ENCODE data around the gene CTIF.

Gene CTIF

DNA sequence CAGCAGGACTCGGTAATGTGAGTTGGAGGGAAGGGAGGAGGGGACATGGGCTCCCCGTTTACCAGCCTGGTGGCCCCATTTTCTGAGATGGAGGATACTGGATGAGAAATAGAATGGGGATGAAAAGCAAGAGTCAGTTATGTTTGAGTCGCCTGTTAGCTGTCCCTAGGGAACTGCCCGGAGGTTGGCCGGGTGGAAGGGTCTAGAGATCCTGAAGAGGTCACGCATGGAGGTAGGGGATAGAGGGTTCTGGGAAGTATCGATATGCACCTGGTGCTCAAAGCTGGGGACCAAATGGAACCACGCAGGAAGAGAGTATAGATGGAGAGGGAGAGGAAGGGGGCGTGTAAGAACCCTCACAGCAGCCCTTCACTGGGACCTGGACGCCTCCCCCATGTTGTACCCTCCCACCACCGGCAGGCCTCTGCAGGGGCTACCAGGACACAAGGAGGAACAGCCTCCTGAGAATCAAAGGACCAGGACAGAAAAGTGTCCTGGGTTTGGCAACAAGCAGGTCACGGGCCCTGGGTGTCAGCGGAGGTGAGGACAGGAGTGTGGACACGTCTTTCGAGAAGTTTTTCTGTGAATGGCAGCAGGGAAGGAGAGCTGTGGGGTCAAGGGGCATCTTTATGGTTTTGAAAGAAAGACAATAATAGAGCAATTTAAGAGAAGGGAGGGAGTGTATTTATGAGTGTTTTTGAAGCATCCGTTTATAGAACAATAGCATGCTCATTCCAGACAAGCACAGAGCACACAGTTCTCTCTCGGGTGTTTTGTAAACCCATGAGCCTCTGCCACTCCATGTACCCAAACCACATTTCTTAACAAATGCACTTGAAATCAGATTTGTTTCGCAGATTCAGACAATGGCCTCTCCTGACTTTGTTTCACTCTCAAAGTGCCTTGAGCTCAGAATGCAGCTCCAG lies 279.8 kb downstream of the CTIF start:
- no peaks in the 10 kb centered on the region for H3K27me3 ChIP-seq (replicated peaks in 2 of 5; ENCODE audit: control insufficient read depth in 4 of 5, insufficient read depth in 5 of 5, low read length in 4 of 5)
- H3K4me1 ChIP-seq (ENCODE audit: control extremely low read depth in 1 of 4, control insufficient read depth in 4 of 4, insufficient read depth in 4 of 4, low read length in 3 of 4), result peaks cover 0 to 2% (median 0%) of the 10 kb centered on the region in 4 experiments
- peaks cover 0 to 4% (median 0%) of the 10 kb centered on the region in 5 experiments for H3K9me3 ChIP-seq (ENCODE audit: control extremely low read depth in 1 of 5, control insufficient read depth in 4 of 5, insufficient read depth in 2 of 5, low read depth in 1 of 5, low read length in 4 of 5)
- no peak for DNase-seq
- peaks cover 0 to 14% (median 1%) of the 10 kb centered on the region in 4 experiments for H3K36me3 ChIP-seq (ENCODE audit: control insufficient read depth in 4 of 4, insufficient read depth in 4 of 4, low read length in 3 of 4)
- ChIA-PET POLR2A (no interaction called here), CTCF (interaction anchor here (1.0 kb wide), 1 partner anchor 33 kb away, joined by 3 read pairs; no protein-coding TSS in a partner anchor)
- H3K4me3 ChIP-seq (ENCODE audit: control insufficient read depth in 1 of 7, extremely low read depth in 1 of 7, insufficient read depth in 4 of 7, low read depth in 2 of 7, low read length in 6 of 7), result no peak overlapping the region
- no peak overlapping the region for H3K27ac ChIP-seq (ENCODE audit: insufficient read depth in 1 of 2, low read depth in 1 of 2, low read length in 2 of 2, poor library complexity in 1 of 2, severe bottlenecking in 2 of 2)
- 100% methylated on average over 15 of the region's 18 CpGs for WGBS (ENCODE audit: insufficient coverage)

- H3K4me3 ChIP-seq (ENCODE audit: control insufficient read depth in 1 of 7, extremely low read depth in 1 of 7, insufficient read depth in 4 of 7, low read depth in 2 of 7, low read length in 6 of 7), result no peak overlapping the region
- no peak for DNase-seq
- peaks cover 0 to 14% (median 1%) of the 10 kb centered on the region in 4 experiments for H3K36me3 ChIP-seq (ENCODE audit: control insufficient read depth in 4 of 4, insufficient read depth in 4 of 4, low read length in 3 of 4)
- ChIA-PET CTCF (interaction anchor here (1.0 to 1.3 kb wide), 2 partner anchors 13 to 27 kb away, joined by 3 read pairs; no protein-coding TSS in a partner anchor), POLR2A (no interaction called here)
- H3K27me3 ChIP-seq (replicated peaks in 2 of 5; ENCODE audit: control insufficient read depth in 4 of 5, insufficient read depth in 5 of 5, low read length in 4 of 5), result no peaks in the 10 kb centered on the region
- no peak overlapping the region for H3K27ac ChIP-seq (ENCODE audit: insufficient read depth in 1 of 2, low read depth in 1 of 2, low read length in 2 of 2, poor library complexity in 1 of 2, severe bottlenecking in 2 of 2)
- peaks cover 0 to 5% (median 0%) of the 10 kb centered on the region in 5 experiments for H3K9me3 ChIP-seq (ENCODE audit: control extremely low read depth in 1 of 5, control insufficient read depth in 4 of 5, insufficient read depth in 2 of 5, low read depth in 1 of 5, low read length in 4 of 5)
- 93% methylated on average over 15 of the region's 15 CpGs for WGBS (ENCODE audit: insufficient coverage)
- no peaks in the 10 kb centered on the region for H3K4me1 ChIP-seq (ENCODE audit: control extremely low read depth in 1 of 4, control insufficient read depth in 4 of 4, insufficient read depth in 4 of 4, low read length in 3 of 4)
These were observed 280.4 kb downstream of the CTIF start for GRCh38 chr18:48819276-48819675.

GRCh38 chr18:48819781-48820482 lies 281.1 kb downstream of the CTIF start:
- ChIA-PET POLR2A (no interaction called here), CTCF (interaction anchor here (1.0 to 1.4 kb wide), 3 partner anchors 12 to 37 kb away, joined by 3 read pairs; no protein-coding TSS in a partner anchor)
- H3K27ac ChIP-seq (ENCODE audit: insufficient read depth in 1 of 2, low read depth in 1 of 2, low read length in 2 of 2, poor library complexity in 1 of 2, severe bottlenecking in 2 of 2), result no peak overlapping the region
- H3K36me3 ChIP-seq (ENCODE audit: control insufficient read depth in 4 of 4, insufficient read depth in 4 of 4, low read length in 3 of 4), result peaks cover 0 to 14% (median 1%) of the 10 kb centered on the region in 4 experiments
- no peak for DNase-seq
- no peaks in the 10 kb centered on the region for H3K27me3 ChIP-seq (replicated peaks in 2 of 5; ENCODE audit: control insufficient read depth in 4 of 5, insufficient read depth in 5 of 5, low read length in 4 of 5)
- 97% methylated on average over 11 of the region's 11 CpGs for WGBS (ENCODE audit: insufficient coverage)
- H3K4me1 ChIP-seq (ENCODE audit: control extremely low read depth in 1 of 4, control insufficient read depth in 4 of 4, insufficient read depth in 4 of 4, low read length in 3 of 4), result no peaks in the 10 kb centered on the region
- H3K9me3 ChIP-seq (ENCODE audit: control extremely low read depth in 1 of 5, control insufficient read depth in 4 of 5, insufficient read depth in 2 of 5, low read depth in 1 of 5, low read length in 4 of 5), result peaks cover 0 to 5% (median 0%) of the 10 kb centered on the region in 5 experiments
- H3K4me3 ChIP-seq (ENCODE audit: control insufficient read depth in 1 of 7, extremely low read depth in 1 of 7, insufficient read depth in 4 of 7, low read depth in 2 of 7, low read length in 6 of 7), result no peak overlapping the region

DNA sequence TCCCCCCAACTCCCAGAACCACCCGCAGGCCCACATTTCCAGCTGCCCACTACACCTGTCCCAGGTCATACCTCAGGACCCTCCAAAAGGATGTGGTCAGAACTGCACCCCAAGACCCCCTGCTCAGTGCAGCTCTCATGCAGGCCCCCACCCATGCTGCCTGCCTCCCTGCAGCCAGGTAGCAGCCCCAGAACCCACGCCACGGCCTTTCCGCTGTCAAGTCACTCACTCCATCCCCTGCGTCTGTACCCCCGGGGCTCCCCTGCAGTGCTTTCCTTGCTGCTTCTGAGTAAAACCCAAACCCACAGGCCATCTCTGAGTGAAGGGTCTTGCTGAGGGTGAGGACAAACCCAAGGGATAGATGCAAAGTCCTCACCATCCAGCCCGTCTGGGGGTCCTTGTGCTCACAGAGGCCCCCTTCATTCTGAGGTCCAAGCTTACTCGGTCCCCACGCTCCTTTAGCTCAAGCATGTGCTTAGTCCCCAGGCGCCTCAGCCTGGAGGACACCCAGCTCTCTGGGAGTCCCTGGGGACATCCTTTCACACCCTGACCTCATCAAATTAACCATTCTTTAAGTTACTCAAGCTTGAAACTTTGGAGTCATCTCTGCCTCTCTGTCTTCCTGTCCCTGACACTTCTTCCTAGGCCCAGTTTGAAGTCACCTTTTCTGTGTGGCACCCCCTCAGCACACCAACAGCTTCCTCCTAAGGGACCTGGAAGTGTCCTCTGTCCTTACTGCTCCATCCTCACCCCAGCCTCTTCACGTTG lies 281.8 kb downstream of the CTIF start:
- ChIA-PET CTCF (interaction anchor here (0.7 to 1.4 kb wide), 4 partner anchors 9 to 38 kb away, joined by 3 read pairs; no protein-coding TSS in a partner anchor), POLR2A (no interaction called here)
- H3K27me3 ChIP-seq (replicated peaks in 2 of 5; ENCODE audit: control insufficient read depth in 4 of 5, insufficient read depth in 5 of 5, low read length in 4 of 5), result no peaks in the 10 kb centered on the region
- peaks cover 0 to 14% (median 1%) of the 10 kb centered on the region in 4 experiments for H3K36me3 ChIP-seq (ENCODE audit: control insufficient read depth in 4 of 4, insufficient read depth in 4 of 4, low read length in 3 of 4)
- DNase-seq, result no peak
- peaks cover 0 to 5% (median 0%) of the 10 kb centered on the region in 5 experiments for H3K9me3 ChIP-seq (ENCODE audit: control extremely low read depth in 1 of 5, control insufficient read depth in 4 of 5, insufficient read depth in 2 of 5, low read depth in 1 of 5, low read length in 4 of 5)
- H3K4me1 ChIP-seq (ENCODE audit: control extremely low read depth in 1 of 4, control insufficient read depth in 4 of 4, insufficient read depth in 4 of 4, low read length in 3 of 4), result no peaks in the 10 kb centered on the region
- 93% methylated on average over 7 of the region's 11 CpGs for WGBS (ENCODE audit: insufficient coverage)
- no peak overlapping the region for H3K4me3 ChIP-seq (ENCODE audit: control insufficient read depth in 1 of 7, extremely low read depth in 1 of 7, insufficient read depth in 4 of 7, low read depth in 2 of 7, low read length in 6 of 7)
- no peak overlapping the region for H3K27ac ChIP-seq (ENCODE audit: insufficient read depth in 1 of 2, low read depth in 1 of 2, low read length in 2 of 2, poor library complexity in 1 of 2, severe bottlenecking in 2 of 2)

GRCh38 chr18:48821251-48821590 lies 282.4 kb downstream of the CTIF start:
- ChIA-PET CTCF (interaction anchor here (0.7 to 1.4 kb wide), 3 partner anchors 8 to 38 kb away, joined by 3 read pairs; no protein-coding TSS in a partner anchor), POLR2A (no interaction called here)
- Histone ChIP-seq H3K9me3 (ENCODE audit: control extremely low read depth in 1 of 5, control insufficient read depth in 4 of 5, insufficient read depth in 2 of 5, low read depth in 1 of 5, low read length in 4 of 5) (peaks cover 0 to 5% (median 0%) of the 10 kb centered on the region in 5 experiments), H3K27ac (ENCODE audit: insufficient read depth in 1 of 2, low read depth in 1 of 2, low read length in 2 of 2, poor library complexity in 1 of 2, severe bottlenecking in 2 of 2) (no peak overlapping the region), H3K27me3 (replicated peaks in 2 of 5; ENCODE audit: control insufficient read depth in 4 of 5, insufficient read depth in 5 of 5, low read length in 4 of 5) (no peaks in the 10 kb centered on the region), H3K4me1 (ENCODE audit: control extremely low read depth in 1 of 4, control insufficient read depth in 4 of 4, insufficient read depth in 4 of 4, low read length in 3 of 4) (no peaks in the 10 kb centered on the region), H3K36me3 (ENCODE audit: control insufficient read depth in 4 of 4, insufficient read depth in 4 of 4, low read length in 3 of 4) (peaks cover 0 to 14% (median 1%) of the 10 kb centered on the region in 4 experiments), H3K4me3 (ENCODE audit: control insufficient read depth in 1 of 7, extremely low read depth in 1 of 7, insufficient read depth in 4 of 7, low read depth in 2 of 7, low read length in 6 of 7) (no peak overlapping the region)
- DNase-seq, result no peak
- WGBS (ENCODE audit: insufficient coverage), result 100% methylated on average over 4 of the region's 5 CpGs

- Histone ChIP-seq H3K4me3 (ENCODE audit: control insufficient read depth in 1 of 7, extremely low read depth in 1 of 7, insufficient read depth in 4 of 7, low read depth in 2 of 7, low read length in 6 of 7) (no peak overlapping the region), H3K36me3 (ENCODE audit: control insufficient read depth in 4 of 4, insufficient read depth in 4 of 4, low read length in 3 of 4) (peaks cover 0 to 14% (median 1%) of the 10 kb centered on the region in 4 experiments), H3K4me1 (ENCODE audit: control extremely low read depth in 1 of 4, control insufficient read depth in 4 of 4, insufficient read depth in 4 of 4, low read length in 3 of 4) (no peaks in the 10 kb centered on the region), H3K9me3 (ENCODE audit: control extremely low read depth in 1 of 5, control insufficient read depth in 4 of 5, insufficient read depth in 2 of 5, low read depth in 1 of 5, low read length in 4 of 5) (peaks cover 0 to 5% (median 0%) of the 10 kb centered on the region in 5 experiments), H3K27ac (ENCODE audit: insufficient read depth in 1 of 2, low read depth in 1 of 2, low read length in 2 of 2, poor library complexity in 1 of 2, severe bottlenecking in 2 of 2) (no peak overlapping the region), H3K27me3 (replicated peaks in 2 of 5; ENCODE audit: control insufficient read depth in 4 of 5, insufficient read depth in 5 of 5, low read length in 4 of 5) (no peaks in the 10 kb centered on the region)
- no peak for DNase-seq
- ChIA-PET POLR2A (no interaction called here), CTCF (interaction anchor here (0.7 kb wide), 1 partner anchor 11 kb away, joined by 3 read pairs; no protein-coding TSS in a partner anchor)
- no CpG with 5 or more reads among the region's 4 CpGs for WGBS (ENCODE audit: insufficient coverage)
These were observed 283.0 kb downstream of the CTIF start for GRCh38 chr18:48821845-48822244.
